ENCODE measurements around the gene HOXB9. TPM values are rescaled to one million over a fixed set of nuclear protein-coding genes. Genes with fewer than 3 reads are reported as not detected.
A peak's percentile ranks its signal among the peaks of the same experiment; 100 is the strongest.

The HOXB9 gene
- total and polyA plus RNA-seq, 10 of the 15 experiments (the other 5 are each of a cell fraction or from before 2014, with no cell fraction given), result 0.01 to 0.49 (median 0.09) TPM; not detected in 5

GRCh38 chr17:48610282-48611211 lies 15.6 kb downstream of the HOXB9 start, which contains the start of gene HOXB7 (continued):
- no peak for TF ChIP-seq RUNX3 (IDR thresholded peaks at IDR 0.05; ENCODE audit: low read length)
- no peak for TF ChIP-seq JUNB (IDR thresholded peaks at IDR 0.05)
- no peak for TF ChIP-seq STAT3 (IDR thresholded peaks at IDR 0.05; ENCODE audit: low read depth, low read length)
- TF ChIP-seq YBX1 (IDR thresholded peaks at IDR 0.05), result no peak
- no peak for TF ChIP-seq ASH2L (IDR thresholded peaks at IDR 0.05; ENCODE audit: borderline replicate concordance, low read depth)
- TF ChIP-seq ZNF217 (IDR thresholded peaks at IDR 0.05), result no peak
- no peak for TF ChIP-seq RFX5 (IDR thresholded peaks at IDR 0.05; ENCODE audit: low read depth, low read length)
- peak; percentile 75 for TF ChIP-seq MEF2B (IDR thresholded peaks at IDR 0.05; ENCODE audit: partially characterized antibody, poor library complexity, severe bottlenecking)
- no peak for TF ChIP-seq BCLAF1 (IDR thresholded peaks at IDR 0.05)
- TF ChIP-seq JUND (IDR thresholded peaks at IDR 0.05; ENCODE audit: low read depth, low read length), result no peak
- no peak for TF ChIP-seq NFYA (IDR thresholded peaks at IDR 0.05; ENCODE audit: borderline replicate concordance, low read depth, low read length)
- TF ChIP-seq HDAC2 (IDR thresholded peaks at IDR 0.05), result no peak
- TF ChIP-seq SP1 (IDR thresholded peaks at IDR 0.05; ENCODE audit: low read depth, low read length), result no peak
- TF ChIP-seq CEBPZ (IDR thresholded peaks at IDR 0.05; ENCODE audit: low read depth, low read length), result no peak
- TF ChIP-seq, protein P1, sequence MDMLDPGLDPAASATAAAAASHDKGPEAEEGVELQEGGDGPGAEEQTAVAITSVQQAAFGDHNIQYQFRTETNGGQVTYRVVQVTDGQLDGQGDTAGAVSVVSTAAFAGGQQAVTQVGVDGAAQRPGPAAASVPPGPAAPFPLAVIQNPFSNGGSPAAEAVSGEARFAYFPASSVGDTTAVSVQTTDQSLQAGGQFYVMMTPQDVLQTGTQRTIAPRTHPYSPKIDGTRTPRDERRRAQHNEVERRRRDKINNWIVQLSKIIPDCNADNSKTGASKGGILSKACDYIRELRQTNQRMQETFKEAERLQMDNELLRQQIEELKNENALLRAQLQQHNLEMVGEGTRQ (IDR thresholded peaks at IDR 0.05; ENCODE audit: borderline replicate concordance, low read depth, low read length), result peak; percentile 99
- TF ChIP-seq EED (IDR thresholded peaks at IDR 0.05; ENCODE audit: low read depth), result no peak
- no peak for TF ChIP-seq BACH1 (IDR thresholded peaks at IDR 0.05; ENCODE audit: borderline replicate concordance)
- TF ChIP-seq POLR2A (IDR thresholded peaks at IDR 0.05; ENCODE audit: low read depth, low read length), result peak; percentile 68; the same call in 1 of the 2 replicates
- no peak for TF ChIP-seq IRF3 (IDR thresholded peaks at IDR 0.05)
- TF ChIP-seq HDGF (IDR thresholded peaks at IDR 0.05), result no peak
- no peak for TF ChIP-seq POLR2AphosphoS2 (IDR thresholded peaks at IDR 0.05; ENCODE audit: low read depth, low read length)
- no peak for TF ChIP-seq EGR1 (IDR thresholded peaks at IDR 0.05; ENCODE audit: borderline replicate concordance in 1 of 2, low read depth in 2 of 2, low read length in 2 of 2)
- TF ChIP-seq GATAD2B (conservative IDR thresholded peaks at IDR 0.05; ENCODE audit: low read depth), result peak; percentile 83
